Subcutaneous adipose tissue (tissue), 4 donors: Measurements from ENCODE around the gene CLEC4F. TPM values are rescaled to one million over a fixed set of nuclear protein-coding genes. Genes with fewer than 3 reads are reported as not detected.

Source experiments
- small RNA-seq: library from RNA; depleted of rRNA; stranded (forward); fragments of <200 nt; gene quantifications from one replicate; pipeline ENCODE3, GENCODE V24; 2016
- total RNA-seq, 4 donors: library from RNA; depleted of rRNA; stranded (reverse); fragments of >200 nt; gene quantifications; one replicate each; pipeline ENCODE4 v1.1.0, GENCODE V29; 2016
- TF ChIP-seq, protein P1 (sequence below): fragments of 450-650 bp; IDR thresholded peaks from one replicate; pipeline ENCODE4 v1.5.1; 2016; ENCODE audit warnings: low read depth, mild to moderate bottlenecking, control low read depth, antibody characterized with exemption, moderate library complexity

Gene CLEC4F
- total RNA-seq, 4 donors from 2014 or later = 0.38 TPM; not detected in 3

DNA sequence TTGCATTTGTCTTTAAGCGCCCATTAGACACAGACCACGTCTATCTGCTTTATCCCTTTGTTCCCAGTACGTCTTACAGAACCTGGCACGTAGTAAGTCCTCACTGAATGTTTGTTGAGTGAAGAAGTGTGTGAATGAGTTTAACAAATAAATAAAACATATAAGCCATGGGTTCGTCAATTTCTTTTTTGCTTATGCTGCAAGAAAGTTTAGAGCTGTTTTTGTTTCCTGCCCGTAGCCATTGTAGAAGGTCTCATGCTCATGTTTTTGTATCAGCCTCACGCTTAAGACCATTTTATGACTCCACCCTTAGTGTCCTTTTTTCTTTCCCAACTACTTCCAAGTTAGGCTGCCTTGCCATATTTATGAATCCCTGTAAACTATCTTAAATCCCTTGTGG is 54.9 kb downstream of the CLEC4F start:
- TF ChIP-seq, protein P1, sequence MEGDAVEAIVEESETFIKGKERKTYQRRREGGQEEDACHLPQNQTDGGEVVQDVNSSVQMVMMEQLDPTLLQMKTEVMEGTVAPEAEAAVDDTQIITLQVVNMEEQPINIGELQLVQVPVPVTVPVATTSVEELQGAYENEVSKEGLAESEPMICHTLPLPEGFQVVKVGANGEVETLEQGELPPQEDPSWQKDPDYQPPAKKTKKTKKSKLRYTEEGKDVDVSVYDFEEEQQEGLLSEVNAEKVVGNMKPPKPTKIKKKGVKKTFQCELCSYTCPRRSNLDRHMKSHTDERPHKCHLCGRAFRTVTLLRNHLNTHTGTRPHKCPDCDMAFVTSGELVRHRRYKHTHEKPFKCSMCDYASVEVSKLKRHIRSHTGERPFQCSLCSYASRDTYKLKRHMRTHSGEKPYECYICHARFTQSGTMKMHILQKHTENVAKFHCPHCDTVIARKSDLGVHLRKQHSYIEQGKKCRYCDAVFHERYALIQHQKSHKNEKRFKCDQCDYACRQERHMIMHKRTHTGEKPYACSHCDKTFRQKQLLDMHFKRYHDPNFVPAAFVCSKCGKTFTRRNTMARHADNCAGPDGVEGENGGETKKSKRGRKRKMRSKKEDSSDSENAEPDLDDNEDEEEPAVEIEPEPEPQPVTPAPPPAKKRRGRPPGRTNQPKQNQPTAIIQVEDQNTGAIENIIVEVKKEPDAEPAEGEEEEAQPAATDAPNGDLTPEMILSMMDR = no peak

DNA sequence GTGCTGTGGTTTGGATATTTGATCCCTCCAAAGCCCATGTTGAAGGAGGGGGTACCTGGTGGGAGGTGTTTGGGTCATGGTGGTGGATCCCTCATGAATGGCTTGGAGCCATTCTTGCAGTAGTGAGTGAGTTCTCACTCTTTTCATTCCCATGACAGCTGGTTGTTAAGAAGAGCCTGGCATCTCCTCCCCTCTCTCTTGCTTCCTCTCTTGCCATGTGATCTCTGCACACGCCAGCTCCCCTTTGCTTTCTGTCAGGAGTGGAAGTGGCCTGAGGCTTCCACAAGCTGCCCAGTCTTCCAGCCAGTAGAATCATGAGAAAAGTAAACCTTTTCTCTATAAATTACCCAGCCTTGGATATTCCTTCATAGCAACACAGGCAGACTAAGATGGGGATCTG is 61.0 kb downstream of the CLEC4F start:
- TF ChIP-seq, protein P1 = no peak

Small RNA genes within 50 kb of the gene (small RNA-seq; reads per million reads assigned to genes)
- gene HMGN2P21 = not detected

Other genes starting within 250 kb of the CLEC4F start
- gene ADD2, start 52.4 kb downstream of the CLEC4F start, total RNA-seq = 1 to 10 TPM in 3 of 4 donors, under 1 TPM in 1; 0.75 to 2.9 (median 1.3) TPM
- gene FIGLA, start 30.0 kb downstream of the CLEC4F start, total RNA-seq = not detected
- gene CD207, start 15.2 kb upstream of the CLEC4F start, total RNA-seq = not detected
- gene VAX2, start 80.0 kb upstream of the CLEC4F start, total RNA-seq = 1 to 10 TPM in 2 of 4 donors, under 1 TPM in 1, not detected in 1; 0.65 to 2.2 (median 1.9) TPM
- not detected for gene ATP6V1B1, start 115.3 kb upstream of the CLEC4F start, total RNA-seq
- 10 to 100 TPM in 2 of 4 donors, 1 to 10 TPM in 2; 3.5 to 16.4 (median 8.3) TPM for gene ANKRD53, start 158.0 kb upstream of the CLEC4F start, total RNA-seq
- 10 to 100 TPM; 29.5 to 49.9 (median 33.4) TPM for gene TEX261, start 174.3 kb upstream of the CLEC4F start, total RNA-seq
- 100 to 1,000 TPM in 2 of 4 donors, 10 to 100 TPM in 2; 60.8 to 169 (median 97.6) TPM for gene NAGK, start 248.0 kb upstream of the CLEC4F start, total RNA-seq